Transverse colon (tissue), 4 donors: ENCODE data around the gene NUB1.

ENCODE experiments used
- EP300 ChIP-seq: sonication (generic); formaldehyde crosslinking; IDR thresholded peaks from one replicate; pipeline ENCODE4 v1.6.1; 2017; ENCODE audit warnings: antibody characterized with exemption, low read depth
- POLR2A ChIP-seq: fragments of 450-650 bp; IDR thresholded peaks from one replicate; pipeline ENCODE4 v1.6.1; 2016; ENCODE audit warnings: antibody characterized with exemption, mild to moderate bottlenecking, moderate library complexity
- POLR2AphosphoS5 ChIP-seq, 3 donors: sonication (generic); formaldehyde crosslinking; IDR thresholded peaks; one replicate each; pipeline ENCODE4 v1.6.1; 2016; ENCODE audit warnings: antibody characterized with exemption in 3 of 3
- TF ChIP-seq, protein P1 (sequence below), 5 experiments: fragments of 200-600 bp in 3 of 5; fragments of 450-650 bp in 2 of 5; sonication (generic) in 3 of 5; IDR thresholded peaks; 1 replicate in 2 of 5; 2 replicates in 3 of 5; pipeline ENCODE4 v1.5.1; 2016 to 2017; ENCODE audit warnings: antibody characterized with exemption in 5 of 5, inconsistent platforms in 3 of 5, mild to moderate bottlenecking in 2 of 5, moderate library complexity in 1 of 5

DNA sequence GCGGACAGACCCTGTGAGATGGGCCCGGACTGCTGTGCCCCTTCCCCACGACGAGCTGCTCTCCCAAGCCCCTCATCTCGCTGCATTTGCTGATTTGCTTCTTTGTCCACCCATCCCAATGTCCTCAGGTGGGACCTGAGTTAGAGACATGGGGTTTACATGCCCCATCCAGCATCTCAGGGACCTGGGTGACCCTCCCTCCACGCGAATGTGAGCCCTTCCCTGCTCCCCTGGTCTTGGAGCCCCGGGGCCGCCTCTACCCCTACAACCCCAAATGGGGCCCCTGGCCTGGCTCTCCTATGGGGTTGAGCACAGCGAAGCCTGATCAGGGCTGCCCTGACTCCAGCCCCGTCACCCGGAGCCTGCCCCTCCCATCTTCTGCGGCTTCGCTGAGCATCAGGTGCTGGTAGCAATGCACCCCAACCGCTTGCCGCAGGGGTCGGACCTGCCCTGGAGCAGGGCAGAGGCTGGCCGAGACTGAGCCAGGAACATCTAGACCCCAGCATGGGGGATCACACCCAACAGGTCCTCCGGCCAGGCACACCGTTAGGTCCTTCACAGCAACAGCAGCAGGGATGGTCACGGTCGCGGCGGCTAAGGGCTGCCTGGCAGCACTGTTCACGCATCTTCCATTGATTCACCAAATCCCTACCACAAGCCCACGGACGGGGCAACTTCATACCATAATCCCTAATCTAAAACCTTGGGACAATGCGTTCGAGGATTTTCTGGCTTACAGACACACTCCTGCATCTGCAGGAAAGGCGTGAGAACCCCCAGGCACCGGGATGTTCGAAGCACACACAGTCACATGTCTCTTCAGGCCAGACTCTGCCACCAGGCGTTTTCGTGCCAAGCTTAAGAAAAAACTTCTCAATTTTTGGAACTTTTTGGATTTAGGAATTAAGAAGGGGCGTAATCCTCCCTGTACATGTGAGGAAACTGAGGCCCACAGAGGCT, 52.7 kb downstream of the NUB1 start:
- TF ChIP-seq POLR2A, result no peak
- no peak for TF ChIP-seq POLR2AphosphoS5 (IDR thresholded peaks at IDR 0.05)
- TF ChIP-seq, protein P1, sequence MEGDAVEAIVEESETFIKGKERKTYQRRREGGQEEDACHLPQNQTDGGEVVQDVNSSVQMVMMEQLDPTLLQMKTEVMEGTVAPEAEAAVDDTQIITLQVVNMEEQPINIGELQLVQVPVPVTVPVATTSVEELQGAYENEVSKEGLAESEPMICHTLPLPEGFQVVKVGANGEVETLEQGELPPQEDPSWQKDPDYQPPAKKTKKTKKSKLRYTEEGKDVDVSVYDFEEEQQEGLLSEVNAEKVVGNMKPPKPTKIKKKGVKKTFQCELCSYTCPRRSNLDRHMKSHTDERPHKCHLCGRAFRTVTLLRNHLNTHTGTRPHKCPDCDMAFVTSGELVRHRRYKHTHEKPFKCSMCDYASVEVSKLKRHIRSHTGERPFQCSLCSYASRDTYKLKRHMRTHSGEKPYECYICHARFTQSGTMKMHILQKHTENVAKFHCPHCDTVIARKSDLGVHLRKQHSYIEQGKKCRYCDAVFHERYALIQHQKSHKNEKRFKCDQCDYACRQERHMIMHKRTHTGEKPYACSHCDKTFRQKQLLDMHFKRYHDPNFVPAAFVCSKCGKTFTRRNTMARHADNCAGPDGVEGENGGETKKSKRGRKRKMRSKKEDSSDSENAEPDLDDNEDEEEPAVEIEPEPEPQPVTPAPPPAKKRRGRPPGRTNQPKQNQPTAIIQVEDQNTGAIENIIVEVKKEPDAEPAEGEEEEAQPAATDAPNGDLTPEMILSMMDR (IDR thresholded peaks at IDR 0.05), result no peak
- TF ChIP-seq EP300, result no peak
